SK-N-SH (cell line): ENCODE measurements around the gene GTF3C2. TPM values are rescaled to one million over a fixed set of nuclear protein-coding genes. Genes with fewer than 3 reads are reported as not detected.

Experiments used
- CTCF ChIA-PET: fragments of 300-600, 350-600 bp; formaldehyde crosslinking; extraction: SDS; loops from one replicate; lab custom pipeline; 2021; lab: Yijun Ruan, JAX
- POLR2A ChIA-PET: fragments of 350-600 bp; sonication (Branson Sonifier 250); formaldehyde crosslinking; extraction: SDS; loops from one replicate; lab custom pipeline; 2020; ENCODE audit warnings: antibody characterized with exemption, inconsistent platforms; lab: Yijun Ruan, JAX
- DNase-seq: peaks from one replicate; pipeline ENCODE4 v3.0.0; 2012
- H2AFZ ChIP-seq: fragments of 200-600 bp; sonication (generic); 2 replicates; pipeline ENCODE4 v1.8.1; 2016; ENCODE audit warnings: antibody characterized with exemption, mild to moderate bottlenecking, low read depth
- H3F3A ChIP-seq: fragments of 200-600 bp; sonication (generic); replicated peaks from 2 replicates; pipeline ENCODE3; 2016; ENCODE audit warnings: antibody characterized with exemption, mild to moderate bottlenecking; ENCODE audit not compliant: insufficient read depth
- H3K27ac ChIP-seq, 2 experiments: fragments of 200-500 bp in 1 of 2; fragments of 200-600 bp in 1 of 2; sonication (Bioruptor generic) in 1 of 2; sonication (generic), shearing (Covaris generic) in 1 of 2; 2 replicates each; pipeline versions ENCODE4 v1.5.1 to v1.6.1; 2014 to 2016; ENCODE audit warnings: low read depth in 2 of 2, inconsistent platforms in 1 of 2, low read length in 1 of 2, mild to moderate bottlenecking in 1 of 2, mixed read lengths in 1 of 2
- H3K27me3 ChIP-seq: fragments of 200-600 bp; sonication (generic), shearing (Covaris generic); 2 replicates; pipeline ENCODE4 v1.6.1; 2016; ENCODE audit warnings: mixed run types; ENCODE audit not compliant: insufficient read depth
- H3K36me3 ChIP-seq, 2 experiments: fragments of 200-500 bp in 1 of 2; fragments of 200-600 bp in 1 of 2; sonication (Bioruptor generic) in 1 of 2; sonication (generic) in 1 of 2; replicated peaks in 1 of 2; 2 replicates each; pipeline versions ENCODE3 to v1.5.1; 2014 to 2016; ENCODE audit warnings: low read length in 1 of 2, mild to moderate bottlenecking in 1 of 2; ENCODE audit not compliant: insufficient read depth in 2 of 2, control insufficient read depth in 1 of 2
- H3K4me1 ChIP-seq, 2 experiments: fragments of 200-500 bp in 1 of 2; fragments of 200-600 bp in 1 of 2; sonication (Bioruptor generic) in 1 of 2; sonication (generic), shearing (Covaris generic) in 1 of 2; 2 replicates each; pipeline versions ENCODE4 v1.5.1 to v1.6.1; 2014 to 2016; ENCODE audit warnings: low read depth in 1 of 2, low read length in 1 of 2, mixed run types in 1 of 2; ENCODE audit not compliant: insufficient read depth in 2 of 2, control insufficient read depth in 1 of 2
- H3K4me2 ChIP-seq: fragments of 200-600 bp; sonication (generic), shearing (Covaris generic); 2 replicates; pipeline ENCODE4 v1.6.1; 2017; ENCODE audit warnings: mixed run types
- H3K4me3 ChIP-seq, 2 experiments: fragments of 200-500 bp in 1 of 2; fragments of 200-600 bp in 1 of 2; sonication (Bioruptor generic) in 1 of 2; sonication (generic), shearing (Covaris generic) in 1 of 2; 2 replicates each; pipeline versions ENCODE4 v1.5.1 to v1.8.1; 2014 to 2016; ENCODE audit warnings: low read depth in 2 of 2, inconsistent platforms in 1 of 2, low read length in 1 of 2, mild to moderate bottlenecking in 1 of 2, mixed read lengths in 1 of 2, moderate library complexity in 1 of 2
- H3K79me2 ChIP-seq: fragments of 200-600 bp; sonication (generic); 2 replicates; pipeline ENCODE4 v1.8.1; 2017; ENCODE audit warnings: mild to moderate bottlenecking; ENCODE audit not compliant: insufficient read depth
- H3K9ac ChIP-seq: fragments of 200-600 bp; sonication (generic); 2 replicates; pipeline ENCODE4 v1.6.1; 2017; ENCODE audit warnings: mixed run types
- H3K9me2 ChIP-seq: fragments of 200-600 bp; sonication (generic); 2 replicates; pipeline ENCODE4 v1.6.1; 2017; ENCODE audit warnings: mixed run types
- H3K9me3 ChIP-seq: fragments of 200-600 bp; sonication (generic); 2 replicates; pipeline ENCODE4 v1.6.1; 2017; ENCODE audit warnings: mixed run types, mild to moderate bottlenecking, moderate library complexity
- H4K20me1 ChIP-seq: fragments of 200-600 bp; sonication (generic); 2 replicates; pipeline ENCODE4 v1.6.1; 2017; ENCODE audit warnings: mild to moderate bottlenecking, mixed run types; ENCODE audit not compliant: insufficient read depth
- CHD2 ChIP-seq: fragments of 150-350 bp; IDR thresholded peaks from 2 replicates; pipeline ENCODE4 v1.6.1; 2018; ENCODE audit warnings: low read length; ENCODE audit not compliant: partially characterized antibody
- GABPA ChIP-seq: IDR thresholded peaks from 2 replicates; pipeline ENCODE4 v1.4.0; 2012; ENCODE audit warnings: low read depth, mild to moderate bottlenecking
- GATA2 ChIP-seq: sonication (generic); formaldehyde crosslinking; IDR thresholded peaks from 2 replicates; pipeline ENCODE4 v1.5.0; 2020; ENCODE audit warnings: mild to moderate bottlenecking, missing genetic modification reagents
- IRF3 ChIP-seq: fragments of 150-350 bp; IDR thresholded peaks from 2 replicates; pipeline ENCODE4 v1.6.1; 2016; ENCODE audit warnings: mild to moderate bottlenecking, low read depth, low read length
- MEF2A ChIP-seq: IDR thresholded peaks from 2 replicates; pipeline ENCODE4 v1.4.0; 2012; ENCODE audit warnings: low read depth, borderline replicate concordance
- REST ChIP-seq: IDR thresholded peaks from 2 replicates; pipeline ENCODE4 v1.6.1; 2012; ENCODE audit warnings: mild to moderate bottlenecking, low read depth, low read length, moderate library complexity
- SIN3A ChIP-seq: IDR thresholded peaks from 2 replicates; pipeline ENCODE4 v1.6.1; 2012; ENCODE audit warnings: low read depth, mild to moderate bottlenecking, low read length, moderate library complexity, borderline replicate concordance
- TAF1 ChIP-seq: IDR thresholded peaks from 2 replicates; pipeline ENCODE4 v1.6.1; 2012; ENCODE audit warnings: low read depth, mild to moderate bottlenecking, low read length, moderate library complexity, borderline replicate concordance
- WGBS: methylation state at CpG from one replicate; pipeline ENCODE4 v1.1.6; 2017; ENCODE audit warnings: low lambda C conversion rate; 5-methylcytosine and 5-hydroxymethylcytosine counted together
- polyA plus RNA-seq, 3 experiments: library from polyadenylated mRNA; depleted of rRNA; stranded (reverse); fragments of >200 nt; gene quantifications; 2 replicates each; pipeline ENCODE4 v1.2.3, GENCODE V29; 2012

The GTF3C2 gene
- polyA plus RNA-seq, 1 of the 3 experiments (the other 2 are of a cell fraction), result 65.8 TPM

GRCh38 chr2:27356056-27356381 lies 545 bp downstream of the GTF3C2 start (continued):
- TF ChIP-seq REST (no peak), SIN3A (peak; percentile 81; the same call in 1 of the 2 replicates), GATA2 (CRISPR knock-in tag) (no peak), TAF1 (0 out of 2 replicates have a peak, but pooled peaks have one; percentile 28), MEF2A (no peak), CHD2 (no peak)

- peaks cover 7 to 19% of the 10 kb centered on the region in 2 experiments; a peak in 3 of 4 replicates for H3K4me1 ChIP-seq
- WGBS, result 85% methylated on average over 7 of the region's 7 CpGs
- TF ChIP-seq GABPA, result no peak
- TF ChIP-seq IRF3, result no peak
- TF ChIP-seq SIN3A, result no peak
- TF ChIP-seq TAF1, result no peak
- H3K4me3 ChIP-seq, result no peak overlapping the region; a peak in 1 of 4 replicates
- no peak for DNase-seq
- no peaks in the 10 kb centered on the region for H3K9me3 ChIP-seq
- H3K4me2 ChIP-seq, result peak overlapping the region; percentile 91
- peak overlapping the region in 1 of 2 experiments; percentile 46; a peak in 1 of 4 replicates for H3K27ac ChIP-seq
- no peaks in the 10 kb centered on the region for H3K27me3 ChIP-seq
- POLR2A ChIA-PET, result no interaction called here
- peaks cover 85% of the 10 kb centered on the region for H3K79me2 ChIP-seq
- CTCF ChIA-PET, result interaction anchor here (1.0 to 1.1 kb wide), 2 partner anchors 11 to 15 kb away, joined by 4 read pairs; partner anchors contain the start of genes EIF2B4 and SNX17
- H3K9ac ChIP-seq, result no peak overlapping the region; the same call in 1 of the 2 replicates
- no peaks in the 10 kb centered on the region for H3K9me2 ChIP-seq
- H2AFZ ChIP-seq, result no peak overlapping the region
- H3F3A ChIP-seq, result peaks cover 19% of the 10 kb centered on the region
- H3K36me3 ChIP-seq, result peaks cover 0 to 2% of the 10 kb centered on the region in 2 experiments
- peaks cover 4% of the 10 kb centered on the region; the same call in 1 of the 2 replicates for H4K20me1 ChIP-seq
These were observed 2.0 kb downstream of the GTF3C2 start for GRCh38 chr2:27354597-27354927.
